ENCODE data around the gene SYK.

DNA sequence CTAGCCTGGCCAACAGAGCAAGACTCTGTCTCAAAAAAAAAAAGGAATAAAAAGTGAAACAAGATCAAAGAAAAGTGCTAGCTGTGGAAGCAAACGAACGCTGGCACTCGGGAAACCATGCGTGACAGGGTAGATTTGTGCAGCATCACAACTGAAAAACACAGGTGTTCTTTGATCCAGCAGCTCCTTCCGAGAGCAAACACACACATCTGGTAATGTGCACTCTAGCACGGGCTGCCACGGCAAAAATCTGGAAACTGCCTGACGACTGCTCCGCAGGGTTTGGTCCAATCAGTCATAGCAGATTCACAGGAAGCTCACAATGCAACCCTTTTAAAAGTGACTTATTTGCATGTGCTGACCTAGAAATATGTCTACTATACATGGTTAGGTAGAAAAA is 80.0 kb downstream of the SYK start:
- no peak for TF ChIP-seq EZH2 (IDR thresholded peaks at IDR 0.05; ENCODE audit: borderline replicate concordance, low read depth, low read length, severe bottlenecking)
- TF ChIP-seq, protein P1, sequence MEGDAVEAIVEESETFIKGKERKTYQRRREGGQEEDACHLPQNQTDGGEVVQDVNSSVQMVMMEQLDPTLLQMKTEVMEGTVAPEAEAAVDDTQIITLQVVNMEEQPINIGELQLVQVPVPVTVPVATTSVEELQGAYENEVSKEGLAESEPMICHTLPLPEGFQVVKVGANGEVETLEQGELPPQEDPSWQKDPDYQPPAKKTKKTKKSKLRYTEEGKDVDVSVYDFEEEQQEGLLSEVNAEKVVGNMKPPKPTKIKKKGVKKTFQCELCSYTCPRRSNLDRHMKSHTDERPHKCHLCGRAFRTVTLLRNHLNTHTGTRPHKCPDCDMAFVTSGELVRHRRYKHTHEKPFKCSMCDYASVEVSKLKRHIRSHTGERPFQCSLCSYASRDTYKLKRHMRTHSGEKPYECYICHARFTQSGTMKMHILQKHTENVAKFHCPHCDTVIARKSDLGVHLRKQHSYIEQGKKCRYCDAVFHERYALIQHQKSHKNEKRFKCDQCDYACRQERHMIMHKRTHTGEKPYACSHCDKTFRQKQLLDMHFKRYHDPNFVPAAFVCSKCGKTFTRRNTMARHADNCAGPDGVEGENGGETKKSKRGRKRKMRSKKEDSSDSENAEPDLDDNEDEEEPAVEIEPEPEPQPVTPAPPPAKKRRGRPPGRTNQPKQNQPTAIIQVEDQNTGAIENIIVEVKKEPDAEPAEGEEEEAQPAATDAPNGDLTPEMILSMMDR (IDR thresholded peaks at IDR 0.05; ENCODE audit: borderline replicate concordance, extremely low read depth, low read length, poor library complexity, severe bottlenecking): no peak

Measured in DND-41 (cell line).